Smooth muscle cell (in vitro differentiated cells): ENCODE data around the gene AIFM1. TPM values are rescaled to one million over a fixed set of nuclear protein-coding genes. Genes with fewer than 3 reads are reported as not detected.
"Not testable (repeated sequence)": the region's sequence is repeated elsewhere in the genome, so short reads cannot be mapped to it uniquely, and the experiment has no call there.

Experiments
- DNase-seq: peaks from one replicate; lab custom pipeline; 2025; ENCODE audit not compliant: unreplicated experiment; lab: John Stamatoyannopoulos, UW
- H2AFZ ChIP-seq: fragments of 200-600 bp; sonication (generic); 2 replicates; pipeline ENCODE4 v1.6.0; 2016; ENCODE audit warnings: antibody characterized with exemption, low read depth, mild to moderate bottlenecking
- H3F3A ChIP-seq: fragments of 200-600 bp; sonication (generic); 2 replicates; pipeline ENCODE4 v1.6.0; 2017; ENCODE audit warnings: antibody characterized with exemption, low read depth
- H3K27ac ChIP-seq: fragments of 200-600 bp; sonication (generic); 2 replicates; pipeline ENCODE4 v1.5.1; 2016; ENCODE audit warnings: low read depth, mild to moderate bottlenecking
- H3K27me3 ChIP-seq: fragments of 200-600 bp; sonication (generic); 2 replicates; pipeline ENCODE4 v1.6.1; 2016; ENCODE audit warnings: low read depth, mild to moderate bottlenecking
- H3K36me3 ChIP-seq: fragments of 200-600 bp; sonication (generic); 2 replicates; pipeline ENCODE4 v1.5.1; 2016; ENCODE audit warnings: low read depth
- H3K4me1 ChIP-seq: fragments of 200-600 bp; sonication (generic); 2 replicates; pipeline ENCODE4 v1.5.1; 2016; ENCODE audit warnings: low read depth
- H3K4me2 ChIP-seq: fragments of 200-600 bp; sonication (generic); 2 replicates; pipeline ENCODE4 v1.6.0; 2016; ENCODE audit warnings: mild to moderate bottlenecking
- H3K4me3 ChIP-seq: fragments of 200-600 bp; sonication (generic); 2 replicates; pipeline ENCODE4 v1.5.1; 2016; ENCODE audit warnings: mild to moderate bottlenecking
- H3K79me2 ChIP-seq: fragments of 200-600 bp; sonication (generic); 2 replicates; pipeline ENCODE4 v1.6.0; 2016; ENCODE audit warnings: low read depth, mild to moderate bottlenecking
- H3K9ac ChIP-seq: fragments of 200-600 bp; sonication (generic); 2 replicates; pipeline ENCODE4 v1.6.0; 2016; ENCODE audit warnings: low read depth
- H3K9me3 ChIP-seq: fragments of 200-600 bp; sonication (generic); replicated peaks from 2 replicates; pipeline ENCODE4 v1.5.1; 2016; ENCODE audit warnings: low read depth
- H4K20me1 ChIP-seq: fragments of 200-600 bp; sonication (generic); 2 replicates; pipeline ENCODE4 v1.6.0; 2016; ENCODE audit warnings: low read depth
- WGBS: methylation state at CpG from one replicate; pipeline ENCODE4 v1.1.7; 2016; ENCODE audit warnings: low lambda C conversion rate; 5-methylcytosine and 5-hydroxymethylcytosine counted together
- polyA plus RNA-seq: library from polyadenylated mRNA; unstranded; fragments of >200 nt; fragmentation: Nextera tagmentation; extraction: Ambion mirVana; gene quantifications from 2 replicates; pipeline ENCODE4 v1.2.1, GENCODE V29; 2016
- total RNA-seq: library from RNA; depleted of rRNA; stranded (reverse); fragments of >200 nt; gene quantifications from 2 replicates; pipeline ENCODE4 v1.2.3, GENCODE V29; 2014
- TF ChIP-seq, protein P1 (sequence below): fragments of 200-600 bp; sonication (generic); IDR thresholded peaks from 2 replicates; pipeline ENCODE4 v1.5.1; 2017; ENCODE audit warnings: borderline replicate concordance, mild to moderate bottlenecking, antibody characterized with exemption; ENCODE audit not compliant: insufficient read depth, poor library complexity, severe bottlenecking

Gene AIFM1
- total and polyA plus RNA-seq, 2 experiments from 2014 or later = 35.8 to 39.0 TPM

- H3K36me3 ChIP-seq = no peaks in the 10 kb centered on the region
- H3K79me2 ChIP-seq = no peaks in the 10 kb centered on the region
- H3K4me1 ChIP-seq = no peaks in the 10 kb centered on the region
- 80% methylated on average over 7 of the region's 7 CpGs for WGBS
- H3K4me3 ChIP-seq = no peak overlapping the region
- TF ChIP-seq, protein P1, sequence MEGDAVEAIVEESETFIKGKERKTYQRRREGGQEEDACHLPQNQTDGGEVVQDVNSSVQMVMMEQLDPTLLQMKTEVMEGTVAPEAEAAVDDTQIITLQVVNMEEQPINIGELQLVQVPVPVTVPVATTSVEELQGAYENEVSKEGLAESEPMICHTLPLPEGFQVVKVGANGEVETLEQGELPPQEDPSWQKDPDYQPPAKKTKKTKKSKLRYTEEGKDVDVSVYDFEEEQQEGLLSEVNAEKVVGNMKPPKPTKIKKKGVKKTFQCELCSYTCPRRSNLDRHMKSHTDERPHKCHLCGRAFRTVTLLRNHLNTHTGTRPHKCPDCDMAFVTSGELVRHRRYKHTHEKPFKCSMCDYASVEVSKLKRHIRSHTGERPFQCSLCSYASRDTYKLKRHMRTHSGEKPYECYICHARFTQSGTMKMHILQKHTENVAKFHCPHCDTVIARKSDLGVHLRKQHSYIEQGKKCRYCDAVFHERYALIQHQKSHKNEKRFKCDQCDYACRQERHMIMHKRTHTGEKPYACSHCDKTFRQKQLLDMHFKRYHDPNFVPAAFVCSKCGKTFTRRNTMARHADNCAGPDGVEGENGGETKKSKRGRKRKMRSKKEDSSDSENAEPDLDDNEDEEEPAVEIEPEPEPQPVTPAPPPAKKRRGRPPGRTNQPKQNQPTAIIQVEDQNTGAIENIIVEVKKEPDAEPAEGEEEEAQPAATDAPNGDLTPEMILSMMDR = no peak
- DNase-seq = no peak
- no peaks in the 10 kb centered on the region for H3K27me3 ChIP-seq
- H3K27ac ChIP-seq = no peak overlapping the region
- H3K4me2 ChIP-seq = no peak overlapping the region
- no peaks in the 10 kb centered on the region for H3F3A ChIP-seq
- no peak overlapping the region for H2AFZ ChIP-seq
- no peaks in the 10 kb centered on the region for H4K20me1 ChIP-seq
- H3K9ac ChIP-seq = no peak overlapping the region
- H3K9me3 ChIP-seq = no peaks in the 10 kb centered on the region
Measured at GRCh38 chrX:130117166-130117565, 48.5 kb downstream of the AIFM1 start.

DNA sequence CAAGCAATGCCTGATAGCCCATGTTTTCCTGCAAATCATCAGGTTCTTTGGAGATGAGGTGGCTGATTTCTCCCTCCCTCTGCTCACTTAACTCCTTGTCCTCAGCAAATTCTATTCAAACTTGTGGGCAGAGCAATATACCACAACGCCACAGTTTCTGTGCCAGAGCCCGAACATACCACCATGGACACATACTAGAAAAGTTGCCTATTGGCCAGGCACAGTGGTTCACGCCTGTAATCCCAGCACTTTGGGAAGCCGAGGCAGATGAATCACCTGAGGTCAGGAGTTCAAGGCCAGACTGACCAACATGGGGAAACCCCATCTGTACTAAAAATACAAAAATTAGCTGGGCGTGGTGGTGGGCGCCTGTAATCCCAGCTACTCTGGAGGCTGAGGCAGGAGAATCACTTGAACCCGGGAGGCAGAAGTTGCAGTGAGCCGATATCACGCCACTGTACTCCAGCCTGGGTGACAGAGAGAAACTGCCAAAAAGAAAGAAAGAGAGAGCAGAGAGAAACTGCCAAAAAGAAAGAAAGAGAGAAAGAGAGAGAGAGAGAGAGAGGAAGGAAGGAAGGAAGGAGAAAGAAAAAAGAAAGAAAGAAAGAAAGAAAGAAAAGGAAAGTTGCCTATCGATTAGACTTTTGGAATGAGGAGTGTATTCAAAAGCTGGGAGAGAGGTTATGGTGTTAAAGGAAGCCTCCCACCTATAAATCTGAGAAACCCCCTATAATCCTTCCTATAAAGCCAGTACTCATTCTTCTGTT, 50.3 kb downstream of the AIFM1 start:
- not testable (repeated sequence) for DNase-seq, H2AFZ ChIP-seq, H3K9ac ChIP-seq, H3K36me3 ChIP-seq, H3K4me2 ChIP-seq, H3K27ac ChIP-seq, H4K20me1 ChIP-seq, H3K4me1 ChIP-seq, H3K9me3 ChIP-seq, H3F3A ChIP-seq, H3K79me2 ChIP-seq, H3K27me3 ChIP-seq, H3K4me3 ChIP-seq
- WGBS = 81% methylated on average over 10 of the region's 10 CpGs

- Histone ChIP-seq H3K9me3 (no peaks in the 10 kb centered on the region), H3K79me2 (no peaks in the 10 kb centered on the region), H4K20me1 (no peaks in the 10 kb centered on the region), H3K36me3 (no peaks in the 10 kb centered on the region), H3K4me3 (no peak overlapping the region), H3K27me3 (no peaks in the 10 kb centered on the region), H3K4me1 (no peaks in the 10 kb centered on the region), H3F3A (no peaks in the 10 kb centered on the region), H3K4me2 (no peak overlapping the region), H3K27ac (no peak overlapping the region), H2AFZ (no peak overlapping the region), H3K9ac (no peak overlapping the region)
- 76% methylated on average over 9 of the region's 9 CpGs for WGBS
- TF ChIP-seq, protein P1 = no peak
- no peak for DNase-seq
Measured at GRCh38 chrX:130114141-130114588, 51.5 kb downstream of the AIFM1 start.

GRCh38 chrX:130111220-130112154, 54.2 kb downstream of the AIFM1 start:
- peaks cover 13% of the 10 kb centered on the region for H4K20me1 ChIP-seq
- H3K36me3 ChIP-seq = no peaks in the 10 kb centered on the region
- TF ChIP-seq, protein P1 = no peak
- peaks cover 4% of the 10 kb centered on the region for H3K4me1 ChIP-seq
- H2AFZ ChIP-seq = no peak overlapping the region
- no peak overlapping the region for H3K9ac ChIP-seq
- H3F3A ChIP-seq = no peaks in the 10 kb centered on the region
- no peaks in the 10 kb centered on the region for H3K9me3 ChIP-seq
- H3K27ac ChIP-seq = no peak overlapping the region
- H3K27me3 ChIP-seq = no peaks in the 10 kb centered on the region
- H3K4me2 ChIP-seq = peak overlapping the region; percentile 85
- DNase-seq = no peak
- peak overlapping the region; percentile 76 for H3K4me3 ChIP-seq
- WGBS = 58% methylated on average over 43 of the region's 43 CpGs
- peaks cover 10% of the 10 kb centered on the region for H3K79me2 ChIP-seq
